Neutrophil (primary cell): ENCODE results near the gene TOLLIP.

Source experiments
- H3K27ac ChIP-seq: fragments of 200-600 bp; sonication (generic); 2 replicates; pipeline ENCODE4 v1.5.1; 2016; ENCODE audit warnings: mild to moderate bottlenecking, moderate library complexity
- H3K27me3 ChIP-seq: fragments of 200-600 bp; sonication (generic); 2 replicates; pipeline ENCODE4 v1.6.0; 2016; ENCODE audit warnings: mild to moderate bottlenecking
- H3K36me3 ChIP-seq: fragments of 200-600 bp; sonication (generic); 2 replicates; pipeline ENCODE4 v1.5.1; 2017
- H3K4me1 ChIP-seq, 2 experiments: fragments of 200-600 bp in 1 of 2; sonication (generic) in 1 of 2; 1 replicate in 1 of 2; 2 replicates in 1 of 2; pipeline versions ENCODE4 v1.5.1 to v1.6.1; 2013 to 2016; ENCODE audit warnings: low read depth in 1 of 2, low read length in 1 of 2, mild to moderate bottlenecking in 1 of 2, moderate library complexity in 1 of 2; ENCODE audit not compliant: control insufficient read depth in 1 of 2, insufficient read depth in 1 of 2
- H3K4me3 ChIP-seq, 2 experiments: fragments of 200-600 bp in 1 of 2; sonication (generic) in 1 of 2; 1 replicate in 1 of 2; 2 replicates in 1 of 2; pipeline ENCODE4 v1.5.1; 2013 to 2016; ENCODE audit warnings: low read depth in 1 of 2, low read length in 1 of 2, mild to moderate bottlenecking in 1 of 2, moderate library complexity in 1 of 2
- H3K9me3 ChIP-seq: fragments of 200-600 bp; sonication (generic); 2 replicates; pipeline ENCODE4 v1.5.1; 2016
- TF ChIP-seq, protein P1 (sequence below): fragments of 200-600 bp; sonication (generic); IDR thresholded peaks from 2 replicates; pipeline ENCODE4 v1.5.1; 2016; ENCODE audit warnings: antibody characterized with exemption

TOLLIP gene

DNA sequence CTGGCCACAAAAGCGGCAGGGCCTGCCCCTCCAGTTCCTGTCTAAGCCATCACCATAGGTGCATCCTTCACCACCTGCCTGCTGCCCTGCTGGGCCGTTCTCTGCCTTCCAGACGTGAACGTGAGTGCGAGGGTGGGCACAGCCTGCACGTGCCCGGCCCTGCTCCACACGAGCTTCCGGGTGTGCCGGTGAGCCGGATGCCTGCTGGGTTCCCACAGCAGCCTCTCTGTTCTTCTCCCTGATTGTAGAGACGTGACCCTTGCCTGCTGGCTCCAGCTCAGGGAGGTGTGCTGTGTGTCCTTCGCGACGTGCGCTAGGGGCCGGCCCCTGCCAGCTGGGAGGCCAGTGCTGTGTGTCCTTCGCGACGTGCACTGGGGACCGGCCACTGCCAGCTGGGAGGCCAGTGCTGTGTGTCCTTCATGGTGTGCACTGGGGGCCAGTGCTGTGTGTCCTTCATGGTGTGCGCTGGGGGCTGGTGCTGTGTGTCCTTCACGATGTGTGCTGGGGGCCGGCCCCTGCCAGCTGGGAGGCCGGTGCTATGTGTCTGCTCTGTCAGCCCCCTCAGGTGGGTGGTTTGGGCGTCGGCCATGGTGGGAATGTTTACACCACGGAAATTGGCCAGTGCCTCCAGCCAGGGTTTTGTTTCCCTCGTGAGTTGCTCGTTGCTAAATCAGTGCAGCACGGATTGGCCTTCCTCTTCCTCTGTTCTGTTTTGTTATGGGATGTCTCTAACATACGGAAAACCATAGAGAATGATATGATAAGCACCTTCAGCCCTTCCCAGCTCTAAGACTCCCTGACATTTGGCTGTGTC lies 44.9 kb upstream of the TOLLIP start:
- Histone ChIP-seq H3K27ac (no peak overlapping the region), H3K9me3 (no peaks in the 10 kb centered on the region), H3K36me3 (no peaks in the 10 kb centered on the region), H3K4me1 (no peaks in the 10 kb centered on the region), H3K4me3 (no peak overlapping the region), H3K27me3 (peaks cover 23% of the 10 kb centered on the region)
- TF ChIP-seq, protein P1, sequence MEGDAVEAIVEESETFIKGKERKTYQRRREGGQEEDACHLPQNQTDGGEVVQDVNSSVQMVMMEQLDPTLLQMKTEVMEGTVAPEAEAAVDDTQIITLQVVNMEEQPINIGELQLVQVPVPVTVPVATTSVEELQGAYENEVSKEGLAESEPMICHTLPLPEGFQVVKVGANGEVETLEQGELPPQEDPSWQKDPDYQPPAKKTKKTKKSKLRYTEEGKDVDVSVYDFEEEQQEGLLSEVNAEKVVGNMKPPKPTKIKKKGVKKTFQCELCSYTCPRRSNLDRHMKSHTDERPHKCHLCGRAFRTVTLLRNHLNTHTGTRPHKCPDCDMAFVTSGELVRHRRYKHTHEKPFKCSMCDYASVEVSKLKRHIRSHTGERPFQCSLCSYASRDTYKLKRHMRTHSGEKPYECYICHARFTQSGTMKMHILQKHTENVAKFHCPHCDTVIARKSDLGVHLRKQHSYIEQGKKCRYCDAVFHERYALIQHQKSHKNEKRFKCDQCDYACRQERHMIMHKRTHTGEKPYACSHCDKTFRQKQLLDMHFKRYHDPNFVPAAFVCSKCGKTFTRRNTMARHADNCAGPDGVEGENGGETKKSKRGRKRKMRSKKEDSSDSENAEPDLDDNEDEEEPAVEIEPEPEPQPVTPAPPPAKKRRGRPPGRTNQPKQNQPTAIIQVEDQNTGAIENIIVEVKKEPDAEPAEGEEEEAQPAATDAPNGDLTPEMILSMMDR: no peak

GRCh38 chr11:1353383-1354124 lies 44.1 kb upstream of the TOLLIP start:
- no peak overlapping the region for H3K27ac ChIP-seq
- no peaks in the 10 kb centered on the region for H3K4me1 ChIP-seq
- H3K9me3 ChIP-seq: no peaks in the 10 kb centered on the region
- no peak overlapping the region for H3K4me3 ChIP-seq
- no peaks in the 10 kb centered on the region for H3K36me3 ChIP-seq
- TF ChIP-seq, protein P1: no peak
- H3K27me3 ChIP-seq: peaks cover 27% of the 10 kb centered on the region

- Histone ChIP-seq H3K27me3 (peaks cover 21% of the 10 kb centered on the region), H3K9me3 (no peaks in the 10 kb centered on the region), H3K4me1 (no peaks in the 10 kb centered on the region), H3K27ac (no peak overlapping the region), H3K36me3 (no peaks in the 10 kb centered on the region), H3K4me3 (no peak overlapping the region)
- TF ChIP-seq, protein P1: no peak
Measured at GRCh38 chr11:1352696-1353382, 43.4 kb upstream of the TOLLIP start.

DNA sequence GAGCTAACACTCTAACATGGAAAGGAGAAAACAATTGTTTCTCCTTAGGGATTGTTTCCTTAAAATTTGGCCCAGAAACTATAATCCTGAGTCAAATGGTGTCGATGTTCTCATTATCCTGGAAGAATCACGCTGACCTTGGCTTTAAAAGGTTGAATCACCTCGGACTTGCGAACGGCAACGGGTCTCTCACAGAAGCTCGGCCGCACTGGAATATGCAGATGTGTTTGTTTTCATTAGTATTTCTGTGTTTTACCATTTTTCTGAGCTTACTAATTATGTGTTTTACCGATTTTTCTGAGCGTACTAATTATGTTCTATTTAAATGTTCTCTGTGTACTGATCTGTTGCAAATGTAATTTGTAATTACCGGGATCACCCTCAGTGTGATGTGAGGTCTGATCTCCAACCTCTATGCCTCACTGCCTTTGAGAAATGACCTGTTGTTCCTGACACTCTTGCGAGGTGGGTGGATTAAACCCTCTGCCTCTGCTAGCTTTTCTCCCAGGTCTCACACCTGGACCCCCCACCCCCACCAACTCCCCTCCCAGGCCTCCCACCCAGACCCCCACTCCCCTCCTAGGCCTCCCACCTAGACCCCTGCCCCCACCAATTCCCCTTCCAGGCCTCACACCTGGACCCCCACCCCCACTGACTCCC lies 42.0 kb upstream of the TOLLIP start:
- TF ChIP-seq, protein P1: no peak
- H3K4me3 ChIP-seq: no peak overlapping the region
- peaks cover 19% of the 10 kb centered on the region for H3K27me3 ChIP-seq
- no peaks in the 10 kb centered on the region for H3K9me3 ChIP-seq
- H3K27ac ChIP-seq: no peak overlapping the region
- H3K36me3 ChIP-seq: no peaks in the 10 kb centered on the region
- H3K4me1 ChIP-seq: no peaks in the 10 kb centered on the region

DNA sequence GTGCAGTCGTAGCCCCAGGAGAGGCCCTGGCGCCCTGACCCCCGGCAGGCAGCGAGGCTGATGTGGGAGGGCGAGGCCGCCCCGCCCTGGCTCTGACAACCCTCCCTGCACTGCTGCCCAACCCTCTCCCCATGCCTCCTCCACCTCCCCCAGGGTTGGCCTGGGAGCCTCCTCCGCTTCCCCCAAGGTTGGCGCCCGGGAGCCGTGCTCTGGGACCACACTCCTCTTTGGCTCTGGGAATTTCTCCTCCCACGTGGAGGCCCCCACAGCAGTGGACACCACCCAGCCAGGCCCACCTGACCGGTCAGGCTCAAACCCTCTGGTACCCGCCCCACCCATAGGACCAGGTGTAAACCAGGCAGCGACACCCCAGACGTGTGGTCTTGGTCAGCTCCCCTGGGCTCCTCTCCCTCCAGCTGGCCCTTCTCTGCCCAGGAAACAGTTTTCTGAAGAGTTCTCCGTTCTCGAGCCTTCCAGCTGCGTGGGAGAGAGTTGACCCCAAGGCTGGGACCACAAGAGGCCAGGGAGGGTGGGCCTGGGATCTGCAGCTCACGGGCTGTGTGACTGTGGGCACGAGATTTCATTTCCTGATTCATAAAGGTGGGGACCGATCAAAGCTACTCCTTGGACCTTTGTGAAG lies 40.8 kb upstream of the TOLLIP start:
- Histone ChIP-seq H3K27ac (no peak overlapping the region), H3K27me3 (peaks cover 19% of the 10 kb centered on the region), H3K4me3 (no peak overlapping the region), H3K36me3 (no peaks in the 10 kb centered on the region), H3K4me1 (no peaks in the 10 kb centered on the region), H3K9me3 (no peaks in the 10 kb centered on the region)
- TF ChIP-seq, protein P1: no peak
